Nephron progenitor cell (in vitro differentiated cells): Measurements from ENCODE around the gene TAX1BP1.
"Not testable (repeated sequence)": the region's sequence is repeated elsewhere in the genome, so short reads cannot be mapped to it uniquely, and the experiment has no call there.

ENCODE experiments used
- DNase-seq: peaks from one replicate; pipeline ENCODE4 v3.0.0; 2021
- H3K27ac Mint-ChIP-seq: 2 replicates; pipeline ENCODE4 v1.8.0; 2021; ENCODE audit warnings: mild to moderate bottlenecking, moderate library complexity, mixed read lengths
- H3K27me3 Mint-ChIP-seq: 2 replicates; pipeline ENCODE4 v1.8.0; 2021; ENCODE audit warnings: mild to moderate bottlenecking, low read depth, mixed read lengths; ENCODE audit not compliant: poor library complexity
- H3K36me3 Mint-ChIP-seq: 2 replicates; pipeline ENCODE4 v1.8.0; 2021; ENCODE audit warnings: low read depth, mixed read lengths
- H3K4me1 Mint-ChIP-seq: 2 replicates; pipeline ENCODE4 v1.8.0; 2021; ENCODE audit warnings: mixed read lengths
- H3K4me3 Mint-ChIP-seq: 2 replicates; pipeline ENCODE4 v1.8.0; 2021; ENCODE audit warnings: mild to moderate bottlenecking, moderate library complexity, mixed read lengths
- H3K9me3 Mint-ChIP-seq: 2 replicates; pipeline ENCODE4 v1.8.0; 2021; ENCODE audit warnings: mild to moderate bottlenecking, moderate library complexity, mixed read lengths
- TF ChIP-seq, protein P1 (sequence below): fragments of 200-600 bp; sonication (generic); IDR thresholded peaks from 2 replicates; pipeline ENCODE4 v1.5.0; 2021; ENCODE audit warnings: antibody characterized with exemption

The TAX1BP1 gene

DNA sequence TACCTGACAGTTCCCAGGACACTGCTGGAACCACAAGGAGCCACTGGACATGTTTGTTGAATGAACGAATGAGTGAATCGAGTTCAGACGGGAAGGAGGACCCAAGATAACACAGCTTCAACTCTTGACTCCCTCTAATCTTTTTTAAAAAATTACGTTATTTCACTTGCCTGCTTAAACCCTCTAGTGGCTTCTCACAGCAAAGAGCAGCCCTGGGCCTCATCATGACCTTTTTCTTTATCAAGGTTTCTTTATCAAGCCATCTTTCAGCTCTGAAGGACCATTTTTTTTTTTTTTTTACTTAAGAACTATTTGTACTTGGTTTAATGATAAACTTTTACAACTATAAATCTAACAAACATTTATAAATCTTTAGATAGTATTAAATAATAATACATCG, 110.6 kb downstream of the TAX1BP1 start:
- H3K4me3 Mint-ChIP-seq = no peak overlapping the region

DNA sequence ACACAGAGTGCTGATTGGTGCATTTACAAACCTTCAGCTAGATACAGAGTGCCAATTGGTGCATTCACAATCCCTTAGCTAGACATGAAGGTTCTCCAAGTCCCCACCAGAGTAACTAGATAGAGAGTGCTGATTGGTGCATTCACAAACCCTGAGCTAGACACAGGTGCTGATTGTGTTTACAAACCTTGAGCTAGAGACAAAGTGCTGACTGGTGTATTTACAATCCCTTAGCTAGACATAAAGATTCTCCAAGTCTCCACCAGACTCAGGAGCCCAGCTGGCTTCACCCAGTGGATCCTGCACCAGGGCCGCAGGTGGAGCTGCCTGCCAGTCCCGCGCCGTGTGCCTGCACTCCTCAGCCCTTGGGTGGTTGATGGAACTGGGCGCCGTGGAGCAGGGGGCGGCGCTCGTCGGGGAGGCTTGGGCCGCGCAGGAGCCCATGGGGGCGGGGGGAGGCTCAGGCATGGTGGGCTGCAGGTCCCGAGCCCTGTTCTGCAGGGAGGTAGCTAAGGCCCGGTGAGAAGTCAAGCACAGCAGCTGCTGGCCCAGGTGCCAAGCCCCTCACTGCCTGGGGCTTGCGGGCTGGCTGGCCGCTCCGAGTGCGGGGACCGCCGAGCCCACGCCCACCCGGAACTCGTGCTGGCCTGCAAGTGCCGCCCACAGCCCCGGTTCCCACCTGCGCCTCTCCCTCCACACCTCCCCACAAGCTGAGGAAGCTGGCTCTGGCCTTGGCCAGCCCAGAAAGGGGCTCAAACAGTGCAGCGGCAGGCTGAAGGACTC, 116.9 kb downstream of the TAX1BP1 start:
- not testable (repeated sequence) for H3K27ac Mint-ChIP-seq, H3K27me3 Mint-ChIP-seq, H3K4me3 Mint-ChIP-seq, H3K4me1 Mint-ChIP-seq, DNase-seq
- Mint-ChIP-seq H3K9me3 (peaks cover 39% of the 10 kb centered on the region), H3K36me3 (peaks cover 22% of the 10 kb centered on the region)

More for the DNA sequence above, 110.6 kb downstream of the TAX1BP1 start:
- H3K9me3 Mint-ChIP-seq = peaks cover 13% of the 10 kb centered on the region
- TF ChIP-seq, protein P1, sequence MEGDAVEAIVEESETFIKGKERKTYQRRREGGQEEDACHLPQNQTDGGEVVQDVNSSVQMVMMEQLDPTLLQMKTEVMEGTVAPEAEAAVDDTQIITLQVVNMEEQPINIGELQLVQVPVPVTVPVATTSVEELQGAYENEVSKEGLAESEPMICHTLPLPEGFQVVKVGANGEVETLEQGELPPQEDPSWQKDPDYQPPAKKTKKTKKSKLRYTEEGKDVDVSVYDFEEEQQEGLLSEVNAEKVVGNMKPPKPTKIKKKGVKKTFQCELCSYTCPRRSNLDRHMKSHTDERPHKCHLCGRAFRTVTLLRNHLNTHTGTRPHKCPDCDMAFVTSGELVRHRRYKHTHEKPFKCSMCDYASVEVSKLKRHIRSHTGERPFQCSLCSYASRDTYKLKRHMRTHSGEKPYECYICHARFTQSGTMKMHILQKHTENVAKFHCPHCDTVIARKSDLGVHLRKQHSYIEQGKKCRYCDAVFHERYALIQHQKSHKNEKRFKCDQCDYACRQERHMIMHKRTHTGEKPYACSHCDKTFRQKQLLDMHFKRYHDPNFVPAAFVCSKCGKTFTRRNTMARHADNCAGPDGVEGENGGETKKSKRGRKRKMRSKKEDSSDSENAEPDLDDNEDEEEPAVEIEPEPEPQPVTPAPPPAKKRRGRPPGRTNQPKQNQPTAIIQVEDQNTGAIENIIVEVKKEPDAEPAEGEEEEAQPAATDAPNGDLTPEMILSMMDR = no peak
- no peaks in the 10 kb centered on the region for H3K4me1 Mint-ChIP-seq
- H3K27me3 Mint-ChIP-seq = peaks cover 7% of the 10 kb centered on the region
- DNase-seq = no peak
- no peak overlapping the region for H3K27ac Mint-ChIP-seq
- peaks cover 10% of the 10 kb centered on the region for H3K36me3 Mint-ChIP-seq

DNA sequence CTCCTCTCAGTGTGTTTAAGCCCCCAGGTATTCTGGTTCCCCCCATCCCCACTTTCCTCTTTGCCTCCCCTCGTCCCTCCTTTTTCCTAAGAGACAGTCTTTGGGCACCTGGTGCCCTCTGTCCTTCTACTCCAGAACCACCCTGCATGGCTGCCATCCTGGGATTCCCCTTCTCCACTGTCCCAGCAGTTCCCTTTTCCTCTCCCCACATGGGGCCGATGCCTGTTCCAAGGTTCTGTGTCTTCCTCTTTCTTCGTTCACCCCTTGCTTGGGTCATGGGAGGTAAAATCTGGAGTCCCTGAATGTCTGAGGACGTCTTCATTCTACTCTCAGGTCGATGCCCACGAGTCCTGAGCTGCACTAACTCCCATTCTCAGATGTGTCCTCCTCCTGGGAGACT, 120.8 kb downstream of the TAX1BP1 start:
- Mint-ChIP-seq H3K4me3 (no peak overlapping the region), H3K4me1 (peaks cover 34% of the 10 kb centered on the region), H3K36me3 (peaks cover 10% of the 10 kb centered on the region), H3K27me3 (no peaks in the 10 kb centered on the region), H3K9me3 (peaks cover 23% of the 10 kb centered on the region), H3K27ac (no peak overlapping the region)
- TF ChIP-seq, protein P1 = no peak
- DNase-seq = no peak

DNA sequence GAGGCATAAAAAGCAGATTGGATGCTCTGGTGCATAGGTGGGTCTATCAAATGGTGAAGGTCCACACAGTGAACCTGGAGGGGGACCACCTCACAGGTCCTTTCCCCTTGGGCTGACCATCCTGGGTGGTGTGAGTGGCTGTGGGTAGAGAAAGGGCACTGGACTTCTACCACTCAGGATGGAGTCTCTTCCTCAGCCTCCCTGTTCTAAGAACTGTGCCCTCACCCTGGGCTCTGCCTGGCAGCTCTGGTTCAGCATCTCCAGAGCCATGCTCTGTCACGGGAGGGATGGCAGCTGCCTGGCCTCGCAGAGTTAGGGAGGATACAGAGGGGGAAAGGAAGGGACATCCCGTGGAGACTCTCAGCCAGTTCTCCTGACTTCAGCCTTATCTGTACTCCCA, 121.8 kb downstream of the TAX1BP1 start:
- Mint-ChIP-seq H3K27me3 (no peaks in the 10 kb centered on the region), H3K4me1 (peaks cover 37% of the 10 kb centered on the region), H3K27ac (no peak overlapping the region), H3K36me3 (peaks cover 5% of the 10 kb centered on the region), H3K4me3 (no peak overlapping the region), H3K9me3 (peaks cover 18% of the 10 kb centered on the region)
- no peak for DNase-seq
- TF ChIP-seq, protein P1 = no peak

DNA sequence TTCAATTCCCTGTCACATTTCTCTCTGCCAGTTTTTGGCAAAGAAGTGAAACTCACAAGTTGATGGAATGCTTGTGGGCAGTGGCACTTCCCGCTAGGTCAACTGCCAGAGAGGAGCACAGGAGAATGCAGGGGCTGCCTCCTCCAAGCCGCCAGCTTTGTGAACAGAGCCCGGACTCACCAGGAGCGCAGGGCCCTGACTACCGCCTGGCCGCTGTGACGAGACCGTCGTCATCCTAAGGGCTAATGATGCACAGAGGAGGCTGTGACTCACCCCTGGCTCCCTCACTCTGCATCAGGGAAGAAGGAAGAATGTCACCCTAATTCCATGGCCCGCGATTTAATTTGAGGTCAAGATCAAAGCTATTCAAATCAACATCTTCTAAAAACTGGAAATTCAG, 123.9 kb downstream of the TAX1BP1 start:
- no peak overlapping the region for H3K27ac Mint-ChIP-seq
- no peak overlapping the region for H3K4me3 Mint-ChIP-seq
- TF ChIP-seq, protein P1 = no peak
- H3K9me3 Mint-ChIP-seq = peaks cover 3% of the 10 kb centered on the region
- H3K36me3 Mint-ChIP-seq = no peaks in the 10 kb centered on the region
- peaks cover 54% of the 10 kb centered on the region for H3K4me1 Mint-ChIP-seq
- peak; percentile 21 for DNase-seq
- no peaks in the 10 kb centered on the region for H3K27me3 Mint-ChIP-seq

DNA sequence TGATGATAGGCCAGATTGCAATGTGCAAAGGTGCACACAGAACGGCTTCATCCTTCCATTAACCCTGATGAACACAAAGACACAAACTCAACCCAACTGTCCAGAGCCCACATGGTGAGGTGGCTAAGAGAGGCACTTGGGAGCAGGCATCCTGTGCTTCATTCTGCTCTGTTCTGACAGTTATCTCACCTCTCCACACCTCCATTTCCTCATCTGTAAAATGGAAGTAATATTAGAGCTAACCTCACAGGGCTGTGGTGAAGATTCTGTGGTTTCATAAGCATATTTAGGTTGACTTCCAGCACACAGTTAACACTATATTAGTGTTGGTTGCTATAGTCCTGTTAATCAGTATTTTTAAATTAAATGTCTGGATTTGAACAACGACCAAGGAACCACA, 126.3 kb downstream of the TAX1BP1 start:
- no peak overlapping the region for H3K4me3 Mint-ChIP-seq
- DNase-seq = no peak
- TF ChIP-seq, protein P1 = no peak
- no peaks in the 10 kb centered on the region for H3K27me3 Mint-ChIP-seq
- H3K27ac Mint-ChIP-seq = no peak overlapping the region
- H3K4me1 Mint-ChIP-seq = peaks cover 71% of the 10 kb centered on the region
- H3K36me3 Mint-ChIP-seq = no peaks in the 10 kb centered on the region
- H3K9me3 Mint-ChIP-seq = no peaks in the 10 kb centered on the region
